Glutamatergic neuron (in vitro differentiated cells): ENCODE results near the gene CACNG1. TPM values are rescaled to one million over a fixed set of nuclear protein-coding genes. Genes with fewer than 3 reads are reported as not detected.

Experiments
- DNase-seq: peaks from one replicate; pipeline ENCODE4 v3.0.0; 2022
- H3K27ac Mint-ChIP-seq: one replicate; pipeline ENCODE4 v1.8.0; 2020; ENCODE audit warnings: mild to moderate bottlenecking, mixed read lengths, inconsistent platforms; ENCODE audit not compliant: unreplicated experiment
- H3K27me3 Mint-ChIP-seq: one replicate; pipeline ENCODE4 v1.8.0; 2020; ENCODE audit warnings: mild to moderate bottlenecking, moderate library complexity, mixed read lengths, inconsistent platforms; ENCODE audit not compliant: unreplicated experiment
- H3K36me3 Mint-ChIP-seq: one replicate; pipeline ENCODE4 v1.8.0; 2020; ENCODE audit warnings: mild to moderate bottlenecking, mixed read lengths, inconsistent platforms; ENCODE audit not compliant: unreplicated experiment
- H3K4me1 Mint-ChIP-seq: one replicate; pipeline ENCODE4 v1.8.0; 2020; ENCODE audit warnings: mild to moderate bottlenecking, low read depth, mixed read lengths, inconsistent platforms; ENCODE audit not compliant: unreplicated experiment
- H3K4me3 Mint-ChIP-seq: one replicate; pipeline ENCODE4 v1.8.0; 2020; ENCODE audit warnings: mild to moderate bottlenecking, mixed read lengths, inconsistent platforms; ENCODE audit not compliant: unreplicated experiment
- H3K9me3 Mint-ChIP-seq: one replicate; pipeline ENCODE4 v1.8.0; 2020; ENCODE audit warnings: mild to moderate bottlenecking, moderate library complexity, mixed read lengths, inconsistent platforms; ENCODE audit not compliant: unreplicated experiment
- CTCF ChIP-seq: fragments of 200-600 bp; sonication (generic); IDR thresholded peaks from one replicate; pipeline ENCODE4 v1.5.0; 2021; ENCODE audit not compliant: partially characterized antibody, unreplicated experiment
- total RNA-seq: library from RNA; stranded (reverse); fragmentation: NEBNext Ultra II Directional; extraction: Animal tissue kit (Norgen Biotek cat#: 25700); gene quantifications from one replicate; pipeline ENCODE4 v1.2.1, GENCODE V29; 2021; ENCODE audit not compliant: unreplicated experiment

Gene CACNG1
- total RNA-seq, 1 donor from 2014 or later: not detected

GRCh38 chr17:67018471-67019434, 25.6 kb upstream of the CACNG1 start:
- peak overlapping the region; percentile 94 for H3K27ac Mint-ChIP-seq
- peak overlapping the region; percentile 77 for H3K4me3 Mint-ChIP-seq
- DNase-seq: peak; percentile 59

GRCh38 chr17:67019809-67020208, 24.5 kb upstream of the CACNG1 start:
- TF ChIP-seq CTCF: no peak
- peaks cover 18% of the 10 kb centered on the region for H3K27me3 Mint-ChIP-seq
- DNase-seq: no peak
- H3K4me1 Mint-ChIP-seq: peaks cover 40% of the 10 kb centered on the region
- peak overlapping the region; percentile 94 for H3K27ac Mint-ChIP-seq
- H3K4me3 Mint-ChIP-seq: no peak overlapping the region
- peaks cover 16% of the 10 kb centered on the region for H3K9me3 Mint-ChIP-seq
- no peaks in the 10 kb centered on the region for H3K36me3 Mint-ChIP-seq

More at GRCh38 chr17:67018471-67019434, 25.6 kb upstream of the CACNG1 start:
- peaks cover 14% of the 10 kb centered on the region for H3K27me3 Mint-ChIP-seq
- H3K4me1 Mint-ChIP-seq: peaks cover 43% of the 10 kb centered on the region
- H3K9me3 Mint-ChIP-seq: peaks cover 21% of the 10 kb centered on the region
- no peaks in the 10 kb centered on the region for H3K36me3 Mint-ChIP-seq
- TF ChIP-seq CTCF: no peak

- Mint-ChIP-seq H3K27me3 (peaks cover 16% of the 10 kb centered on the region), H3K9me3 (peaks cover 19% of the 10 kb centered on the region)
Measured at GRCh38 chr17:67020293-67020766, 24.0 kb upstream of the CACNG1 start.

GRCh38 chr17:67021196-67021595, 23.2 kb upstream of the CACNG1 start:
- peaks cover 18% of the 10 kb centered on the region for H3K9me3 Mint-ChIP-seq
- H3K4me3 Mint-ChIP-seq: no peak overlapping the region
- DNase-seq: no peak
- TF ChIP-seq CTCF: no peak
- peaks cover 15% of the 10 kb centered on the region for H3K27me3 Mint-ChIP-seq
- peaks cover 33% of the 10 kb centered on the region for H3K4me1 Mint-ChIP-seq
- no peak overlapping the region for H3K27ac Mint-ChIP-seq
- no peaks in the 10 kb centered on the region for H3K36me3 Mint-ChIP-seq

More at GRCh38 chr17:67020293-67020766, 24.0 kb upstream of the CACNG1 start:
- peaks cover 35% of the 10 kb centered on the region for H3K4me1 Mint-ChIP-seq
- peak overlapping the region; percentile 19 for H3K27ac Mint-ChIP-seq
- H3K36me3 Mint-ChIP-seq: no peaks in the 10 kb centered on the region
- TF ChIP-seq CTCF: no peak
- no peak for DNase-seq
- H3K4me3 Mint-ChIP-seq: no peak overlapping the region
